HCT116 (cell line): ENCODE results near the gene KREMEN2. TPM values are rescaled to one million over a fixed set of nuclear protein-coding genes. Genes with fewer than 3 reads are reported as not detected.

Source experiments
- ATAC-seq: fragments of 200-7000 bp; cut with Tn5 transposase; 2 replicates; pipeline ENCODE4 v1.9.1; 2020; ENCODE audit warnings: mild to moderate bottlenecking, moderate library complexity
- BruUV-seq: library from RNA; stranded (reverse); fragments of 400-500 nt; replicated peaks from 2 replicates; lab custom pipeline; 2021; lab: Mats Ljungman, UMichigan
- CTCF ChIA-PET: fragments of 300-600 bp; sonication (Branson Sonifier 250); formaldehyde crosslinking; loops from one replicate; lab custom pipeline; 2021; ENCODE audit warnings: antibody characterized with exemption; lab: Charles Lee
- POLR2A ChIA-PET: fragments of 300-600, 350-600 bp; sonication (Branson Sonifier 250); formaldehyde crosslinking; loops from one replicate; lab custom pipeline; 2021; ENCODE audit warnings: antibody characterized with exemption; lab: Charles Lee
- RAD21 ChIA-PET, 2 experiments: fragments of 300-600 bp; sonication (Branson Sonifier 250); formaldehyde crosslinking; loops; one replicate each; lab custom pipeline; 2023; ENCODE audit warnings: low total read pairs in 2 of 2; ENCODE audit not compliant: uncharacterized antibody in 2 of 2, unreplicated experiment in 2 of 2, low non-redundant PET in 1 of 2; lab: Charles Lee
- DNase-seq: peaks from one replicate; pipeline ENCODE4 v3.0.0-alpha.2; 2010; ENCODE audit warnings: low read depth, low spot score
- H2AFZ ChIP-seq: fragments of 200-600 bp; shearing (Covaris generic), sonication (generic); 2 replicates; pipeline ENCODE4 v1.6.1; 2017; ENCODE audit warnings: low read depth, mixed run types, mixed read lengths, antibody characterized with exemption, low read length; ENCODE audit not compliant: poor library complexity, severe bottlenecking
- H3K27ac ChIP-seq: 2 replicates; pipeline ENCODE4 v1.5.1; 2012; ENCODE audit warnings: low read depth, low read length
- H3K27me3 ChIP-seq: fragments of 200-600 bp; sonication (generic); 2 replicates; pipeline ENCODE4 v1.6.1; 2016; ENCODE audit warnings: mixed run types, low read length, mixed read lengths; ENCODE audit not compliant: insufficient read depth
- H3K36me3 ChIP-seq, 2 experiments: fragments of 200-500 bp in 1 of 2; fragments of 200-600 bp in 1 of 2; sonication (Bioruptor generic) in 1 of 2; sonication (generic) in 1 of 2; 2 replicates each; pipeline versions ENCODE4 v1.5.1 to v1.6.1; 2014 to 2016; ENCODE audit warnings: low read length in 2 of 2, inconsistent platforms in 1 of 2, mixed read lengths in 1 of 2, mixed run types in 1 of 2; ENCODE audit not compliant: insufficient read depth in 2 of 2, control insufficient read depth in 1 of 2
- H3K4me1 ChIP-seq, 2 experiments: fragments of 200-600 bp in 1 of 2; sonication (generic) in 1 of 2; 2 replicates each; pipeline versions ENCODE4 v1.5.1 to v1.6.1; 2012 to 2017; ENCODE audit warnings: low read length in 2 of 2, inconsistent platforms in 1 of 2, mild to moderate bottlenecking in 1 of 2, mixed read lengths in 1 of 2, mixed run types in 1 of 2, moderate library complexity in 1 of 2; ENCODE audit not compliant: insufficient read depth in 2 of 2, control insufficient read depth in 1 of 2
- H3K4me2 ChIP-seq: fragments of 200-600 bp; sonication (generic); 2 replicates; pipeline ENCODE4 v1.6.1; 2017; ENCODE audit warnings: mixed run types, low read length, mixed read lengths
- H3K4me3 ChIP-seq, 2 experiments: fragments of 200-600 bp in 1 of 2; sonication (generic) in 1 of 2; replicated peaks in 1 of 2; 2 replicates each; pipeline ENCODE4 v1.5.1; 2011 to 2016; ENCODE audit warnings: low read length in 2 of 2, control low read depth in 1 of 2, low read depth in 1 of 2, mild to moderate bottlenecking in 1 of 2, mixed read lengths in 1 of 2, mixed run types in 1 of 2
- H3K79me2 ChIP-seq: fragments of 200-600 bp; sonication (generic); 2 replicates; pipeline ENCODE4 v1.6.1; 2017; ENCODE audit warnings: mild to moderate bottlenecking, mixed run types, low read length, moderate library complexity, mixed read lengths; ENCODE audit not compliant: insufficient read depth
- H3K9ac ChIP-seq: fragments of 200-600 bp; sonication (generic); 2 replicates; pipeline ENCODE4 v1.6.1; 2016; ENCODE audit warnings: low read length, mixed read lengths
- H3K9me2 ChIP-seq: fragments of 200-600 bp; sonication (generic), shearing (Covaris generic); 2 replicates; pipeline ENCODE4 v1.6.1; 2017; ENCODE audit warnings: mixed run types, mild to moderate bottlenecking, moderate library complexity; ENCODE audit not compliant: insufficient read depth
- H3K9me3 ChIP-seq, 2 experiments: fragments of 200-500 bp in 1 of 2; fragments of 200-600 bp in 1 of 2; sonication (Bioruptor generic) in 1 of 2; sonication (generic) in 1 of 2; 2 replicates each; pipeline ENCODE4 v1.6.1; 2014 to 2017; ENCODE audit warnings: low read length in 2 of 2, mixed read lengths in 2 of 2, inconsistent platforms in 1 of 2, low read depth in 1 of 2, mild to moderate bottlenecking in 1 of 2, mixed run types in 1 of 2, moderate library complexity in 1 of 2; ENCODE audit not compliant: control insufficient read depth in 1 of 2, insufficient read depth in 1 of 2
- H4K20me1 ChIP-seq: fragments of 200-600 bp; sonication (generic), shearing (Covaris generic); 2 replicates; pipeline ENCODE4 v1.6.1; 2017; ENCODE audit warnings: mixed run types, mild to moderate bottlenecking, moderate library complexity; ENCODE audit not compliant: insufficient read depth
- EZH2 ChIP-seq: fragments of 200-600 bp; sonication (generic); IDR thresholded peaks from 2 replicates; pipeline ENCODE4 v1.6.1; 2017; ENCODE audit warnings: antibody characterized with exemption, mixed run types
- RAD21 ChIP-seq: IDR thresholded peaks from 2 replicates; pipeline ENCODE4 v1.6.1; 2012; ENCODE audit warnings: low read depth, mild to moderate bottlenecking
- YY1 ChIP-seq: IDR thresholded peaks from 2 replicates; pipeline ENCODE4 v1.6.1; 2011; ENCODE audit warnings: low read length, low read depth, moderate library complexity, mild to moderate bottlenecking; ENCODE audit not compliant: insufficient replicate concordance; ENCODE audit errors: extremely low read depth
- ZBTB33 ChIP-seq: IDR thresholded peaks from 2 replicates; pipeline ENCODE4 v1.6.1; 2011; ENCODE audit warnings: mild to moderate bottlenecking, low read length, moderate library complexity; ENCODE audit not compliant: insufficient replicate concordance; ENCODE audit errors: extremely low read depth
- intact Hi-C: fragments of 100-400 bp; cut with micrococcal nuclease; formaldehyde crosslinking; loops from 2 replicates; pipeline ENCODE4 v1.10.0; 2022
- total RNA-seq: library from RNA; stranded (reverse); gene quantifications from one replicate; pipeline ENCODE4 v1.2.1, GENCODE V29; 2021; ENCODE audit not compliant: unreplicated experiment

Gene KREMEN2
- total RNA-seq, 1 experiment from 2014 or later, result 14.1 TPM

GRCh38 chr16:2948807-2949704 lies 15.0 kb upstream of the KREMEN2 start:
- RAD21 ChIA-PET, result no interaction called here
- Histone ChIP-seq H3K27me3 (no peaks in the 10 kb centered on the region), H3K9me3 (no peaks in the 10 kb centered on the region), H3K27ac (no peak overlapping the region), H3K4me3 (no peak overlapping the region), H3K79me2 (no peaks in the 10 kb centered on the region), H3K4me2 (no peak overlapping the region), H4K20me1 (no peaks in the 10 kb centered on the region), H3K4me1 (no peaks in the 10 kb centered on the region), H2AFZ (no peak overlapping the region), H3K36me3 (peaks cover 0 to 4% of the 10 kb centered on the region in 2 experiments; a peak in 2 of 4 replicates), H3K9me2 (no peaks in the 10 kb centered on the region), H3K9ac (no peak overlapping the region)
- no peak for TF ChIP-seq EZH2
- no peak for TF ChIP-seq YY1
- no peak for TF ChIP-seq RAD21
- no peak for TF ChIP-seq ZBTB33
- TSS peak; percentile 63 for BruUV-seq
- DNase-seq (no peak), ATAC-seq (no peak)
- intact Hi-C loops, result no loop called here
- CTCF ChIA-PET, result no interaction called here
- POLR2A ChIA-PET, result no interaction called here
